Natural killer cell (primary cell): ENCODE results near the gene TNFSF11. TPM values are rescaled to one million over a fixed set of nuclear protein-coding genes. Genes with fewer than 3 reads are reported as not detected.

ENCODE experiments used
- ATAC-seq, 3 donors: fragments of 150-1000 bp in 2 of 3; fragments of 200-7000 bp in 1 of 3; cut with Tn5 transposase; 1 replicate in 1 of 3; 2 replicates in 2 of 3; pipeline ENCODE4 v1.10.0; 2021; ENCODE audit warnings: mild to moderate bottlenecking in 2 of 3, moderate library complexity in 2 of 3
- DNase-seq, 2 donors: peaks; one replicate each; pipeline versions ENCODE4 v3.0.0 to v3.0.0-alpha.2; 2013 to 2021; ENCODE audit warnings: mixed read lengths in 1 of 2
- H3K27ac ChIP-seq: one replicate; pipeline ENCODE4 v1.5.1; 2013; ENCODE audit warnings: mild to moderate bottlenecking, low read length
- H3K27me3 ChIP-seq: one replicate; pipeline ENCODE4 v1.6.1; 2013; ENCODE audit warnings: low read length; ENCODE audit not compliant: control insufficient read depth, insufficient read depth
- H3K36me3 ChIP-seq: one replicate; pipeline ENCODE4 v1.6.1; 2013; ENCODE audit warnings: low read length; ENCODE audit not compliant: control insufficient read depth, insufficient read depth
- H3K4me1 ChIP-seq: one replicate; pipeline ENCODE4 v1.6.1; 2013; ENCODE audit warnings: low read length; ENCODE audit not compliant: control insufficient read depth, insufficient read depth
- H3K4me3 ChIP-seq: one replicate; pipeline ENCODE4 v1.5.1; 2013; ENCODE audit warnings: low read length
- H3K9me3 ChIP-seq: one replicate; pipeline ENCODE4 v1.6.1; 2013; ENCODE audit warnings: low read length; ENCODE audit not compliant: control insufficient read depth, insufficient read depth
- H3K27ac Mint-ChIP-seq, 2 donors: one replicate each; pipeline ENCODE4 v1.8.0; 2022; ENCODE audit warnings: mild to moderate bottlenecking in 2 of 2, mixed read lengths in 2 of 2, moderate library complexity in 1 of 2
- H3K27me3 Mint-ChIP-seq, 2 donors: one replicate each; pipeline ENCODE4 v1.8.0; 2022; ENCODE audit warnings: low read depth in 2 of 2, mixed read lengths in 2 of 2
- H3K36me3 Mint-ChIP-seq: one replicate; pipeline ENCODE4 v1.8.0; 2022; ENCODE audit warnings: mixed read lengths
- H3K4me1 Mint-ChIP-seq, 2 donors: one replicate each; pipeline ENCODE4 v1.8.0; 2022; ENCODE audit warnings: mixed read lengths in 2 of 2
- H3K4me3 Mint-ChIP-seq: one replicate; pipeline ENCODE4 v1.8.0; 2022; ENCODE audit warnings: mild to moderate bottlenecking, moderate library complexity, mixed read lengths
- H3K9me3 Mint-ChIP-seq, 2 donors: one replicate each; pipeline ENCODE4 v1.8.0; 2022; ENCODE audit warnings: mixed read lengths in 2 of 2
- WGBS: methylation state at CpG from one replicate; pipeline ENCODE4 v1.1.7; 2013; ENCODE audit warnings: missing lambda C conversion rate; ENCODE audit not compliant: insufficient coverage; 5-methylcytosine and 5-hydroxymethylcytosine counted together
- intact Hi-C: fragments of 100-400 bp; cut with micrococcal nuclease; formaldehyde crosslinking; loops from one replicate; pipeline ENCODE4 v1.14.2; 2022
- total RNA-seq, 4 donors: library from RNA; stranded (reverse); fragments of 120-200 nt in 1 of 4; gene quantifications; one replicate each; pipeline versions ENCODE4 v1.2.3 to v1.2.4, GENCODE V29; 2013 to 2022
- TF ChIP-seq, protein P1 (sequence below): fragments of 200-600 bp; IDR thresholded peaks from one replicate; pipeline ENCODE4 v1.8.0; 2022; ENCODE audit warnings: antibody characterized with exemption

The TNFSF11 gene
- total RNA-seq, 3 donors from 2014 or later (not counting 1 experiment from before 2014, with no cell fraction given): 0.93 to 2.8 (median 1.0) TPM

- intact Hi-C loops: no loop called here
- Mint-ChIP-seq H3K9me3 (no peaks in the 10 kb centered on the region), H3K4me1 (peaks cover 5 to 12% of the 10 kb centered on the region in 2 donors), H3K36me3 (no peaks in the 10 kb centered on the region), H3K4me3 (no peak overlapping the region), H3K27ac (no peak overlapping the region), H3K27me3 (no peaks in the 10 kb centered on the region)
- H3K9me3 ChIP-seq: no peaks in the 10 kb centered on the region
- DNase-seq (no peak), ATAC-seq (no peak)
- no peaks in the 10 kb centered on the region for H3K27me3 ChIP-seq
- H3K4me3 ChIP-seq: no peak overlapping the region
- WGBS: 93% methylated on average over 1 of the region's 1 CpG
- H3K4me1 ChIP-seq: no peaks in the 10 kb centered on the region
- no peak overlapping the region for H3K27ac ChIP-seq
- TF ChIP-seq, protein P1, sequence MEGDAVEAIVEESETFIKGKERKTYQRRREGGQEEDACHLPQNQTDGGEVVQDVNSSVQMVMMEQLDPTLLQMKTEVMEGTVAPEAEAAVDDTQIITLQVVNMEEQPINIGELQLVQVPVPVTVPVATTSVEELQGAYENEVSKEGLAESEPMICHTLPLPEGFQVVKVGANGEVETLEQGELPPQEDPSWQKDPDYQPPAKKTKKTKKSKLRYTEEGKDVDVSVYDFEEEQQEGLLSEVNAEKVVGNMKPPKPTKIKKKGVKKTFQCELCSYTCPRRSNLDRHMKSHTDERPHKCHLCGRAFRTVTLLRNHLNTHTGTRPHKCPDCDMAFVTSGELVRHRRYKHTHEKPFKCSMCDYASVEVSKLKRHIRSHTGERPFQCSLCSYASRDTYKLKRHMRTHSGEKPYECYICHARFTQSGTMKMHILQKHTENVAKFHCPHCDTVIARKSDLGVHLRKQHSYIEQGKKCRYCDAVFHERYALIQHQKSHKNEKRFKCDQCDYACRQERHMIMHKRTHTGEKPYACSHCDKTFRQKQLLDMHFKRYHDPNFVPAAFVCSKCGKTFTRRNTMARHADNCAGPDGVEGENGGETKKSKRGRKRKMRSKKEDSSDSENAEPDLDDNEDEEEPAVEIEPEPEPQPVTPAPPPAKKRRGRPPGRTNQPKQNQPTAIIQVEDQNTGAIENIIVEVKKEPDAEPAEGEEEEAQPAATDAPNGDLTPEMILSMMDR: no peak
- no peaks in the 10 kb centered on the region for H3K36me3 ChIP-seq
These were observed 39.2 kb upstream of the TNFSF11 start for GRCh38 chr13:42534785-42535184.

DNA sequence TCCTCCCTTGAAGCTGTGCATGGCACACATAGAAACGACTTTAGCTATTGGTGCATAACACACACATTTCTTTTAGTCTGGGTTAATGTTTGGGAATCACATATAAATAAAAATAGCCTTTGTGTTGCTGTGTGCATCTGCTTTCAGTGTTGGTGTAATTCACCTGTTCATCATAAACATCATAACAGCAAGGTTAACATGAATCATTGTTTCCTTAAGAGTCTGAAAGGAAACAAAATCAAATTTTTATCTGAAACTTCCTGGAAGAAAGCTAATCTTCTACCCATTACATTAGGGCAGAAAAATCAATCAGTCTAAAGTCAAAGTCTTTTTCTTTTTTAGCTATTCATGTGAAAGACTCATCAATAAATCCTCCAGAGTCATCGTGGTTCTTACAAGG lies 35.0 kb upstream of the TNFSF11 start:
- Mint-ChIP-seq H3K36me3 (no peaks in the 10 kb centered on the region), H3K27me3 (no peaks in the 10 kb centered on the region), H3K4me3 (no peak overlapping the region), H3K27ac (no peak overlapping the region), H3K4me1 (peaks cover 7 to 9% of the 10 kb centered on the region in 2 donors), H3K9me3 (no peaks in the 10 kb centered on the region)
- TF ChIP-seq, protein P1: no peak
- DNase-seq (no peak), ATAC-seq (no peak)
- H3K27me3 ChIP-seq: no peaks in the 10 kb centered on the region
- H3K27ac ChIP-seq: no peak overlapping the region
- no peaks in the 10 kb centered on the region for H3K4me1 ChIP-seq
- no CpG with 5 or more reads among the region's 2 CpGs for WGBS
- intact Hi-C loops: no loop called here
- H3K9me3 ChIP-seq: no peaks in the 10 kb centered on the region
- no peak overlapping the region for H3K4me3 ChIP-seq
- no peaks in the 10 kb centered on the region for H3K36me3 ChIP-seq

DNA sequence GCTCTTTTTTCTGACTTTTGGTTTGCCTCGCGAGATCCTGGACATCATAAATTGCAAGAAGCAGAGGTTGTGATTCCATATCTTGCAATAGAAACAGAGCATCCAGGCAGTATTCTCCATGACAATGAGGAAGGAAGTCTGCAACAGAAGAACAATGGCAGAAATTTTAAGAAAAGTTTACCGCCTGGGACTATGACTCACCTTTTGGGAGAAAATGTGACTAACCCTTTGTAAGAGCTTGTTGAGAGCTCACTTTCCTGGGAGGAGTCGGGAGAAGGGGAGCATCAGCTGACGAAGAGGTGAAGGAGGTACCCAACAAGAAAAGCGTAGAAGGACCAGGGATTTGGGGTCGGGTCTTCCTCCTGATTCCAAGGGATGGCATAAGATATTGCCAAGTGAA lies 34.3 kb upstream of the TNFSF11 start:
- TF ChIP-seq, protein P1: no peak

GRCh38 chr13:42543215-42543797 lies 30.6 kb upstream of the TNFSF11 start:
- H3K4me1 Mint-ChIP-seq: peaks cover 16 to 18% of the 10 kb centered on the region in 2 donors
- H3K27ac Mint-ChIP-seq: no peak overlapping the region
- WGBS: 100% methylated on average over 2 of the region's 4 CpGs

More for the DNA sequence above, 34.3 kb upstream of the TNFSF11 start:
- Histone ChIP-seq H3K9me3 (no peaks in the 10 kb centered on the region), H3K4me3 (no peak overlapping the region), H3K27me3 (no peaks in the 10 kb centered on the region), H3K36me3 (no peaks in the 10 kb centered on the region), H3K4me1 (no peaks in the 10 kb centered on the region), H3K27ac (no peak overlapping the region)
- Mint-ChIP-seq H3K9me3 (no peaks in the 10 kb centered on the region), H3K27ac (no peak overlapping the region), H3K36me3 (no peaks in the 10 kb centered on the region), H3K27me3 (no peaks in the 10 kb centered on the region), H3K4me3 (no peak overlapping the region), H3K4me1 (peaks cover 7 to 9% of the 10 kb centered on the region in 2 donors)
- whole genome bisulfite sequencing: 96% methylated on average over 7 of the region's 7 CpGs
- ATAC-seq: no peak
- DNase-seq: no peak
- intact Hi-C loops: no loop called here

More at GRCh38 chr13:42543215-42543797, 30.6 kb upstream of the TNFSF11 start:
- Mint-ChIP-seq H3K9me3 (no peaks in the 10 kb centered on the region), H3K27me3 (no peaks in the 10 kb centered on the region), H3K4me3 (no peak overlapping the region), H3K36me3 (no peaks in the 10 kb centered on the region)
- no peaks in the 10 kb centered on the region for H3K36me3 ChIP-seq
- TF ChIP-seq, protein P1: no peak
- H3K27ac ChIP-seq: no peak overlapping the region
- no peaks in the 10 kb centered on the region for H3K9me3 ChIP-seq
- intact Hi-C loops: no loop called here
- DNase-seq: no peak
- H3K27me3 ChIP-seq: no peaks in the 10 kb centered on the region
- H3K4me3 ChIP-seq: no peak overlapping the region
- H3K4me1 ChIP-seq: peaks cover 2% of the 10 kb centered on the region
- ATAC-seq: no peak
